ENCODE measurements around the gene RAB14. TPM values are rescaled to one million over a fixed set of nuclear protein-coding genes. Genes with fewer than 3 reads are reported as not detected.
A peak's percentile ranks its signal among the peaks of the same experiment; 100 is the strongest.

Gene RAB14
- total RNA-seq, 2 experiments from 2014 or later = 8.6 to 37.1 TPM

DNA sequence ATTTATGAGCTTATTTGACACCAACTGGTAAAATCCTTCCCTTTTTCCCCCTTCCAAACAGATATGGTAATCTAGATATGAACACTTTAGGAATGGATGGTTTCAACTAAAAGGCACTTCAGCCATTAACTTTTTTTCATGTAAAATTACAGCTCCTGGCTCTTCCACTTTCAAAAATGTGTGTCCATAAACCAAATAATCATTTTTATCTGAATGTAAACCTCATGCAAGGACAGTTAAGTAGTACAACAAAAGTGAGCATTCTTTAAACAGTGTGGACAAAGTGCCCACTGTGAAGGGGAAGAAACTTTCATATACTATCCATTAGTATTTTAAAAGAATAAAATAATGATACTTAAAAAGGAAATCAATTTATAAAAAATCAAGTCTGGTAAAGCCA, 17.2 kb downstream of the RAB14 start:
- BruUV-seq (replicated peaks) = no TSS peak
- no peak overlapping the region for H2AFZ ChIP-seq (ENCODE audit: low read length)
- H3K27ac ChIP-seq (ENCODE audit: low read depth, low read length, poor library complexity, severe bottlenecking) = peak overlapping the region; percentile 38
- ChIA-PET CTCF (ENCODE audit: unreplicated experiment) (interaction anchor here (0.9 kb wide), 1 partner anchor 15 kb away, joined by 3 read pairs; no protein-coding TSS in a partner anchor), POLR2A (interaction anchor here (0.7 to 2.6 kb wide), 4 partner anchors 13 to 101 kb away, joined by 3 to 14 read pairs (median 3); no protein-coding TSS in a partner anchor)
- intact Hi-C loops (cut with micrococcal nuclease; ENCODE audit: unreplicated experiment) = no loop called here
- no peak for DNase-seq (ENCODE audit: low spot score)
- H3K4me3 ChIP-seq (ENCODE audit: low read depth, low read length, poor library complexity, severe bottlenecking) = no peak overlapping the region
- H3K79me2 ChIP-seq (ENCODE audit: insufficient read depth, low read depth, low read length) = peaks cover 66% of the 10 kb centered on the region; the same call in 1 of the 2 replicates
- peaks cover 7% of the 10 kb centered on the region; the same call in 1 of the 2 replicates for H4K20me1 ChIP-seq (ENCODE audit: insufficient read depth, low read length)
- peaks cover 50% of the 10 kb centered on the region for H3K4me1 ChIP-seq (ENCODE audit: insufficient read depth, low read length, poor library complexity, severe bottlenecking)
- no peak overlapping the region for H3K4me2 ChIP-seq (ENCODE audit: low read length)
- peaks cover 93% of the 10 kb centered on the region for H3K36me3 ChIP-seq (ENCODE audit: insufficient read depth, low read length)
- no peaks in the 10 kb centered on the region for H3K9me3 ChIP-seq (ENCODE audit: low read length)
- TF ChIP-seq EZH2phosphoT487 (IDR thresholded peaks at IDR 0.05; ENCODE audit: borderline replicate concordance, low read depth, low read length) (no peak), CTCF (conservative IDR thresholded peaks at IDR 0.05; ENCODE audit: low read length) (no peak)
- no peaks in the 10 kb centered on the region for H3K9me2 ChIP-seq (ENCODE audit: insufficient read depth, low read length)

DNA sequence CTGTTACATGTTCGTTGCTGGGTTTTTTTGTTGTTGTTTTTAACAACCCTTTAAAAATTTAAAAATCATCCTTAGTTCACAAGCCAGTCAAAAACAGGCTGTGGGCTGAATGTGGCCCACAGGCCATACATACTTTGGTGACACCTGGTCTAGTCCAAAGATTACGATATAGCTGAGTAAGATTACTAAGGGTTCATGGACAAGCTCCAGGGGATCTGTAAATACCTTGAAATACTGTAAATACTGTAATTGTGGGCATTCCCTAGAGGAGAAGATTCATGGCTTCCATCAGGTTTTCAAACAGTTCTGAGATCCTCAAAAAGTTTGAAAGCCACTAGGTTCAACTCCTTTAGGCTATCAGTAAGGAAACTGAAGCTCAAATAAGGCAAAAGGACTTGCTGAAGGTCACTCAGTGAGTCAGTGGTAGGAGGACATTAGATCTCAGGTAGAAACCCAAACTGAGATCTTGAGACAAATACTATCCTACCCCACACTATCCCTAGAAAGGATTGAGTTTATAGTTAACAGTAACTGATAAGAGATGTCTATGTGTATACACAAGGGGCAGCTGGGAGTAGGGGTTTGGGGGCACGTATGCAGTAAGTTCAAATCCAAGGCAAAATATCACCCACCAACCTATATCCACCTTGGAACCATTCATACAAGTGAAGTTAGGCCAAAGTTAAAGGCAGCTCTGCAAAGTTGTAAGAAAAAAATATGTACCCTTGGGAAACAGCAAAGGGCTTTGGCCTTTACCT, 17.8 kb downstream of the RAB14 start:
- H3K4me2 ChIP-seq (ENCODE audit: low read length) = peak overlapping the region; percentile 49
- peaks cover 50% of the 10 kb centered on the region for H3K4me1 ChIP-seq (ENCODE audit: insufficient read depth, low read length, poor library complexity, severe bottlenecking)
- H2AFZ ChIP-seq (ENCODE audit: low read length) = no peak overlapping the region
- H3K27ac ChIP-seq (ENCODE audit: low read depth, low read length, poor library complexity, severe bottlenecking) = peak overlapping the region; percentile 32
- ChIA-PET CTCF (ENCODE audit: unreplicated experiment) (interaction anchor here (0.9 kb wide), 1 partner anchor 16 kb away, joined by 3 read pairs; no protein-coding TSS in a partner anchor), POLR2A (interaction anchor here (0.7 to 0.8 kb wide), 3 partner anchors 17 to 428 kb away, joined by 3 read pairs; no protein-coding TSS in a partner anchor)
- no TSS peak for BruUV-seq (replicated peaks)
- H3K9me3 ChIP-seq (ENCODE audit: low read length) = no peaks in the 10 kb centered on the region
- no peak for DNase-seq (ENCODE audit: low spot score)
- intact Hi-C loops (cut with micrococcal nuclease; ENCODE audit: unreplicated experiment) = loop anchor here (2.0 kb wide), 1 partner anchor 13 kb away; no protein-coding TSS in a partner anchor
- H3K36me3 ChIP-seq (ENCODE audit: insufficient read depth, low read length) = peaks cover 92% of the 10 kb centered on the region
- peaks cover 7% of the 10 kb centered on the region; the same call in 1 of the 2 replicates for H4K20me1 ChIP-seq (ENCODE audit: insufficient read depth, low read length)
- H3K9me2 ChIP-seq (ENCODE audit: insufficient read depth, low read length) = no peaks in the 10 kb centered on the region
- H3K79me2 ChIP-seq (ENCODE audit: insufficient read depth, low read depth, low read length) = peaks cover 60% of the 10 kb centered on the region; the same call in 1 of the 2 replicates
- no peak overlapping the region for H3K4me3 ChIP-seq (ENCODE audit: low read depth, low read length, poor library complexity, severe bottlenecking)
- TF ChIP-seq EZH2phosphoT487 (IDR thresholded peaks at IDR 0.05; ENCODE audit: borderline replicate concordance, low read depth, low read length) (no peak), CTCF (conservative IDR thresholded peaks at IDR 0.05; ENCODE audit: low read length) (no peak)
